Lower leg skin (tissue), 4 donors: ENCODE data around the gene MUC15. TPM values are rescaled to one million over a fixed set of nuclear protein-coding genes. Genes with fewer than 3 reads are reported as not detected.

Experiments used
- DNase-seq, 2 donors: peaks; one replicate each; pipeline ENCODE4 v3.0.0-alpha.2; 2019; ENCODE audit warnings: low spot score in 2 of 2
- H3K4me3 ChIP-seq: fragments of 200-600 bp; sonication (generic); 2 replicates; pipeline ENCODE4 v1.5.1; 2017; ENCODE audit warnings: mild to moderate bottlenecking, low read depth; ENCODE audit not compliant: poor library complexity, severe bottlenecking
- CTCF ChIP-seq, 3 donors: fragments of 450-650 bp; IDR thresholded peaks; one replicate each; pipeline ENCODE4 v1.5.1; 2016; ENCODE audit warnings: antibody characterized with exemption in 3 of 3, mild to moderate bottlenecking in 3 of 3, moderate library complexity in 2 of 3
- POLR2A ChIP-seq, 2 donors: fragments of 450-650 bp; IDR thresholded peaks; one replicate each; pipeline ENCODE4 v1.6.1; 2016 to 2017; ENCODE audit warnings: antibody characterized with exemption in 2 of 2, mild to moderate bottlenecking in 1 of 2, moderate library complexity in 1 of 2
- WGBS, 2 donors: methylation state at CpG; one replicate each; pipeline ENCODE4 v1.1.5; 2018; 5-methylcytosine and 5-hydroxymethylcytosine counted together
- intact Hi-C: fragments of 100-400 bp; cut with DNase I; formaldehyde crosslinking; loops from one replicate; pipeline ENCODE4 v1.15.0; 2023; ENCODE audit warnings: low total_unique reads
- total RNA-seq, 4 donors: library from RNA; depleted of rRNA; stranded (reverse); fragments of >200 nt; gene quantifications; one replicate each; pipeline ENCODE4 v1.1.0, GENCODE V29; 2016

MUC15 gene
- total RNA-seq, 4 donors from 2014 or later, result 36.8 to 65.3 (median 55.8) TPM

- intact Hi-C loops, result no loop called here
- TF ChIP-seq POLR2A (IDR thresholded peaks at IDR 0.05) (no peak), CTCF (IDR thresholded peaks at IDR 0.05) (no peak)
Measured at GRCh38 chr11:26593691-26594090, 21.6 kb upstream of the MUC15 start.

GRCh38 chr11:26587073-26587472 lies 15.0 kb upstream of the MUC15 start:
- no peak for DNase-seq
- no peak overlapping the region for H3K4me3 ChIP-seq
- intact Hi-C loops, result no loop called here
- WGBS, 2 donors, result 56 to 61% methylated on average over 2 of the region's 2 CpGs
- TF ChIP-seq CTCF (IDR thresholded peaks at IDR 0.05) (no peak), POLR2A (IDR thresholded peaks at IDR 0.05) (no peak)

More at GRCh38 chr11:26593691-26594090, 21.6 kb upstream of the MUC15 start:
- DNase-seq, result no peak
- 89 to 92% methylated on average over 11 of the region's 11 CpGs for WGBS, 2 donors
- H3K4me3 ChIP-seq, result no peak overlapping the region

DNA sequence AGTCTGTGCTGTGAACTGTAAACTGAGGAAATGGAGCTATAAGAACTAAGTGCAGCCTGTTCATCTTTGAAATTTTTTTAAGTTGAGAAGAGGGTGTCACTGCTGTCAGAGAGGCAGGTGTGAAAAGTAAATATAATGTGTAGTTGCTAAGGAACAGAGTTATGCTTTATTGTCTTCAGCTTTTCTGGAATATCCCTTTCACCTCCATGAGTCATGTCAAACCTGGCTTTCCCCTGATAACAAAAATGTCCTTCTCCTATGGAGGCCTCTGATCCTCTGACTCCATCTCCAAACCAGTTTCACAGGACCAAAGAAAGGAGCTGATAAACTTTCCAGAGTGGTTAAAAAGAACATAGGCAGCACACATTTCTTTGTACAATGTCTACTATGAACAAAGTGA lies 12.8 kb upstream of the MUC15 start:
- intact Hi-C loops, result no loop called here
- no peak for DNase-seq
- TF ChIP-seq POLR2A (IDR thresholded peaks at IDR 0.05) (no peak), CTCF (IDR thresholded peaks at IDR 0.05) (no peak)
- H3K4me3 ChIP-seq, result no peak overlapping the region

DNA sequence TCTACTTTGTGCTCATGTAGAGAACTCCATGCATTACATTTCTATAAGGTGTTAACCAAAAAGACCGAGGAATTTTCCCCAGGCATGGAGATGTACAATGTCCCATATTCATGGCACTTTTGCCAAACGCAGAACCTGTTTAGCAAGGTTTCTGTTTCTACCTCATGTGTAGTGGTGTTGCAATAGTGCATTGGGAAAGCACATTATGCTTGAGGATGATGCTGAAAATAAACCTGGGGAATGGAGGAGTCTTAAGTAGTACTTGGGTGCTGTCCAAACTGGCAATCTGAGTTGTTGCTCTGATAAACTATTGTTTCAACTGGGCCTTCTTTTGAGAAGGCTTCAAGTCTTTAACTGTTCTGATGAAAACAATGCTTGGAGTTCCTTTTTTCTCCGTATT lies 11.5 kb upstream of the MUC15 start:
- peak in 1 of 2 donors; percentile 69 for DNase-seq
- intact Hi-C loops, result no loop called here
- H3K4me3 ChIP-seq, result no peak overlapping the region
- TF ChIP-seq POLR2A (IDR thresholded peaks at IDR 0.05) (no peak), CTCF (IDR thresholded peaks at IDR 0.05) (no peak)
- 46 to 60% methylated on average over 3 of the region's 3 CpGs for WGBS, 2 donors

DNA sequence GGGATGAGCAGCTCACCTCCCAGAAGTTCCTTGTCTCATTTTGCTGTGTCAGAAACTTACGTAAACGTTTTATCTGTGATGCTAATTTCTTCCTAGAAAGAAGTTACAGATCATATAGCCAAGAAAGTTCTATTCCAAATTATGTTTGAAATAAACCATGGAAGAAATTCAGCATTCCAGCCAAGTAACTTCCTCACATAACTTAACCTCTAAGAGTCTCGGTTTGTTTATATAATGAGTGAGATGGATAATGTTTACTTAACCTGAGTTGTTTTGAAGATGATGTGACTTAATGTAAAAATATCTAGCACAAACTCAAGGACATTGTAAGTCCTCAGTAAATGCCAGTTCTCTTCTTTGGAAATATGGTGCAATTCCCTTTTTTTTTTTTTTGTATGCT lies 8.9 kb upstream of the MUC15 start:
- WGBS, 2 donors, result 33 to 34% methylated on average over 3 of the region's 3 CpGs
- H3K4me3 ChIP-seq, result no peak overlapping the region
- no peak for TF ChIP-seq CTCF (IDR thresholded peaks at IDR 0.05)
- TF ChIP-seq POLR2A (IDR thresholded peaks at IDR 0.05), result no peak
- intact Hi-C loops, result no loop called here
- no peak for DNase-seq

- DNase-seq, result no peak
- intact Hi-C loops, result no loop called here
- 49 to 53% methylated on average over 2 of the region's 2 CpGs for whole genome bisulfite sequencing, 2 donors
- no peak overlapping the region for H3K4me3 ChIP-seq
- TF ChIP-seq CTCF (IDR thresholded peaks at IDR 0.05) (no peak), POLR2A (IDR thresholded peaks at IDR 0.05) (no peak)
Measured at GRCh38 chr11:26579683-26580082, 7.6 kb upstream of the MUC15 start.
